Stimulated activated CD4-positive, alpha-beta T cell treated with anti-CD3 and anti-CD28 coated beads, Interleukin-12 subunit alpha, Interleukin-12 subunit beta, amount 100 ng/mL, for 4 hours (primary cell): ENCODE measurements around the gene PLEKHG5.
A peak's percentile ranks its signal among the peaks of the same experiment; 100 is the strongest.
"Not testable (repeated sequence)": the region's sequence is repeated elsewhere in the genome, so short reads cannot be mapped to it uniquely, and the experiment has no call there.

ENCODE experiments used
- DNase-seq: peaks from one replicate; pipeline ENCODE4 v3.0.0-alpha.2; 2020

PLEKHG5 gene

DNA sequence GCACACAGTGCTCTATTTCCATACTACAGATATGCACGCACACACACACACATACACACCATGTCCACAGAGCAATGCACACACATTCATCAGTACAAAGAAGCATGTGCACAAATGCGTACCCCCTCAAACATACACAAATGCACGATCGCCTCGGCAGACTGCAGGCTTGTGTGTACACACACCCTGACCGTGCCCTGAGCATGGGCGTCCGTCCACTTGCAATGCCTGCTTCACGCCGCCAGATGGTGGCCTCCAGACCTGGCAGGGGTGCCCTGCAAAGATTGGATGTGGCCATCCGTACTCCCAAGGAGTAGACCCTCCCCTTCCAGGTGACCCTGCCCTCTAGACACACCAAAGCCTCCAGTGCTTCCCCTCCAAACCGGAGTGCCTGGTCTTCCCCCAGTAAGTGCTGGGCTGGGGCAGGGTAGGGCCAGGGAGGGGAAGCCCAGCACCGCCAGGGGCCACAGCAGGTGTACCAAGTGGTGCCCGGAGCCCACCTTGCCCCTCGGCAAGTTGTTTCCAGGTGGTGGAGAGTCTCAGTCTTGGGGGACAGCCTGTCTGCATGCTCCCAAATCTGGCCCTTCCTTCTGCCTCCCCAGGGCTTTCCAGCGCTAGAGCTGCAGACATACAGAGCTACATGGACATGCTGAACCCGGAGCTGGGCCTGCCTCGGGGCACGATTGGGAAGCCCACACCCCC, 46.3 kb downstream of the PLEKHG5 start:
- no peak for DNase-seq

DNA sequence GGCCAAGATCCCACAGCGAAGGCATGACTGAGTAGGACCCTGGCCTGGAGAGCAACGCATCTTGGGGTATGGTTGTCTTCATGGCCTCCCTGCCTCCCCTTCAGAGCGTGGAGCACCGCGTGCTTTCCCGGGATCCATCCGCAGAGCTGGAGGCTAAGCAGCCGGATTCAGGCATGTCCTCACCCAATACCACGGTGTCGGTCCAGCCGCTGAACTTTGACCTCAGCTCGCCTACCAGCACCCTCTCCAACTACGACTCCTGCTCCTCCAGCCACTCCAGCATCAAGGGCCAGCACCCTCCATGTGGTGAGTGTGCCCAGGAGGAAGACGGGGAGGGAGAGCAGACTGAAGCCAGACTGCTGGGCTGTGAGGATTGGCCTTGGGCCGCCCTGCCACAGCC, 47.1 kb downstream of the PLEKHG5 start:
- no peak for DNase-seq

DNA sequence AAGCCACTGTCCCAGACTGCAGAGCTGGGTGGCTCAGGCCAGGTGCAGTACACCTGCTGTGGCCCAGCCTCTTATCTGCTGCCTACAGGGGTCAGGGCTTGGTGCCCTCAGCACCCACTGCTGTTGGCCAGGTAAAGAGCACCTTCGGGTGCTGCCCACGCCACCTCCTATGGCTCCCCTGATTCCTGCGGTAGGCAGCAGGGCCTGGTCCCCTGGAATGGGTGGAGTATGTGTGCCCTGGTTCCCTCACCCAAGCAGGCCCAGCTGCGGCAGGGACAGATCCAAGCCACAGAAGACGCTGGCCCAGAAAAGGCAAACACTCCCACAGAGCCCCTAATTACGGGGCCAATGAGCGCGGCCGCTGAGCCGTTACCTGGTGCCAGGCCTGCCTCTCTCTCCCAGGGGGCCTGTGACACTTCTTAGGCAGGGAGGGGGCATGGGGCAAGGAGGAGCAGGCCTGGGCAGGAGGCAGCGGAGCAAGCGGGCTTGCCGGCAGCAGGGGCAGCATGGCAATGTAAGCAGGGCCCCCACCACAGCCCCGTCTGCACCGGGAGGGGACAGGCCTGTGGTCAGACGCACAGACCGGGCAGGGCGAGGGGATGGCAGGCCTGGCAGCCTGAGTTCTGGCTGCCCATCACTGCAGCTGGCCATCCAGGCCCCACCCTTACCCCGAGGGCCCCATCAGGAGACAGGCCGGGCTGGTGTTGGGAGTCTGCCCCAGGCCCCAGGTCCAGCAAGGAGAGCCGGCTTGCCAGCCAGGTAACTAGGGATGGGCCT, 47.9 kb downstream of the PLEKHG5 start:
- DNase-seq = no peak

- DNase-seq = no peak
Measured at GRCh38 chr1:6441586-6441985, 49.9 kb downstream of the PLEKHG5 start.

GRCh38 chr1:6440198-6441126, 51.0 kb downstream of the PLEKHG5 start:
- peak; percentile 65 for DNase-seq

- peak; percentile 68 for DNase-seq
Measured at GRCh38 chr1:6438047-6438525, 53.4 kb downstream of the PLEKHG5 start.

- DNase-seq = not testable (repeated sequence)
Measured at GRCh38 chr1:6437012-6437700, 54.3 kb downstream of the PLEKHG5 start.

- not testable (repeated sequence) for DNase-seq
Measured at GRCh38 chr1:6436277-6436676, 55.2 kb downstream of the PLEKHG5 start.

DNA sequence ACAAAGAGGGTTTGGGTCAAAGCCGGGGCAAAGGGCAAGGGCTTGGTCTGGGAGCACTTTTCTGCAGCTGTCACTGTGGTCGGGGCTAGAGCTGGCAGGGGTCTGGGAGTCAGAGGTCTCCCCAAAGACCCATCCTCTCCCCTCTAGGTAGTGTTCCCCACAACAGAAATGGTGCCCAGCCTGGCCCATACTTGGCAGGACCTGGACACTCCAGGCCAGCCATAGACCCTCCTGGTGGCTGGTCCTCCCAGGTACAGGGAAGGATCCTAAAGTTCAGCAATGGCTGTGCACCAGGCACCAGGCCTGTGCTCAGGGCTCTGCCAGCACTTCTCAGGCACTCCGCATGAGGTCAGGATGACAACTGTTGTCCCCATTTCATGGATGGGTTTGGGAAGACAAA, 55.9 kb downstream of the PLEKHG5 start:
- DNase-seq = no peak

DNA sequence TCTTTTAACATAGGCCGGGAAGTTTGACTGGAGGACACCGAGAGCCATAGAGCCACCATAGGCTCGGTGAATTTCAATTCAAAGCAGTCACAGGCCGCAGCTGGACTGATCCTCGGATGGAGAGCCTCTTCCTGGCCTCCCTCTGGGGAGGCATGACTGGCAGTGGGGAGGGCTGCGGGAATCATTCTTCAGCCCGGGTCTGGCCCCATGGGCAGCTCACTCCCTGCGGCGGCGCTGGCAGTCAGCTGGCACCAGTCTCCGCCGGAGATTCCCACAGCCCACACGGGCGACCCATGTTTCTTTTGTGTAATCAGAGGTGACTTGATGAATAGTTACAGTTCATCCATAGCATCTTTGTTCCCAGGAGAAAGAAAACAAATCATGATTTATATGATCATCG, 56.3 kb downstream of the PLEKHG5 start:
- DNase-seq = no peak

- DNase-seq = no peak
Measured at GRCh38 chr1:6434186-6434585, 57.3 kb downstream of the PLEKHG5 start.

DNA sequence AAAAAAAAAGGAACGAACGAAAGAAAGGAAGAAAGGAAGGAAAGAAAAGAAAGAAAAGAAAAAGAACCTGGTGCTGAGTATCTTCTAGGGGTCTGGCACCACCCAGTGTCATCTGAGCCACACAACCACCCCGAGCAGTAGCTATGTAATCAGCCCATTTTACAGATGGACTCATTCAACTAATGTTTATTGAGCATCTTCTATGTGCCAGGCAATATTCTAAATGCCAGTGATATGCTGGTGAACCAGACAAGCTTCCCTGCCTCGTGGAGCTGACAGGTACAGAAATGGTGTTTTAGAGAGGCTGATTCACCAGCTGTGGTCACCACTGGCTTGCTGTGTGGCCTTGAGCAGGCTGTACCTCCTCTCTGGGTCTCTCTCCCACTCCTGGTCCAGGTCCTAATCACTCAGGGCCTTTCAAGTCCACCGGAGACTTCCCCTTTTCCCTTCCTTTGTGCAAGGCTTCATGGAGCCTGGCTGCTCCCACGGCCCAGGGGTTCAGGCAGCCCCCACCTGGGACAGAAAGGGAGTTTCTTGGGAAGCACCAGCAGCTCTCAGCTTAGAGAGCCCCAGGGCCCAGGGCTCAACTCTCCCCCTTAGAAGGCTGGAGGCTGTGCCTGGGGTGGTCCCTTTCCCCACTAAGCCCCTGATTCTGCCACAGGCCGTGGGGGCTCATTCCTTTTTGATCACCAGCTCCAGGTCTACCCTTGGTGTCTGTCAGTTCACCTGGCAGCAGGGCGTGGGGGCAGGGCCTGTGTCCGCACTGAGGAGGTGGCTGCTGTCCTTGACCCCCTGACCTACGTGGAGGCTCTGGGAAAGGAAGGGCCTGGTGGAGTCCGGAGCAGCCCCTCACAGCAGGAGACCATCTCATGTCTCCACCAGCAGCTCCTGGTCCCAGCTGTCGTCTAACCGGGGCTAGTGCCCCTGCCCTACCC, 59.6 kb downstream of the PLEKHG5 start:
- DNase-seq = not testable (repeated sequence)

- not testable (repeated sequence) for DNase-seq
Measured at GRCh38 chr1:6429660-6430411, 61.6 kb downstream of the PLEKHG5 start.

GRCh38 chr1:6428453-6428852, 63.0 kb downstream of the PLEKHG5 start:
- DNase-seq = not testable (repeated sequence)

- DNase-seq = no peak
Measured at GRCh38 chr1:6427441-6428390, 63.8 kb downstream of the PLEKHG5 start.

DNA sequence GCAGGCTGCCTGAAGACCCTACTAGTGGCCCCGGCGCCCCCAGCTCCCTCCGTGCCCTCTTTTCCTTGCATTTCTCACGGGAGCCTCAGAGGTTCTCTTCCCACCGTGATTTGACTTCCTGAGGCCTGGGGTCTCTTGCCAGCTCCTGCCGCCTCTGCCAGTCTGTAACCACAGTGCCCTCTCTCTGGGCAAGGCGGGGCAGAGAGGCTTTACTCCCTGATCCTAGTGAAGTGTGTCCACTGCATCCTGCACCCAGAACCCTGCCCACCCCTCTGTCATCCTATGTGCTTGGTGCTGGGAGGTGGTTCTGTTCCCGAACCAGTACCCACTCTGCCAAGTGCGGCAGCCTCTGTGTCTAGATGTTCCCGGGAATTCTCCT, 64.5 kb downstream of the PLEKHG5 start:
- DNase-seq = no peak

DNA sequence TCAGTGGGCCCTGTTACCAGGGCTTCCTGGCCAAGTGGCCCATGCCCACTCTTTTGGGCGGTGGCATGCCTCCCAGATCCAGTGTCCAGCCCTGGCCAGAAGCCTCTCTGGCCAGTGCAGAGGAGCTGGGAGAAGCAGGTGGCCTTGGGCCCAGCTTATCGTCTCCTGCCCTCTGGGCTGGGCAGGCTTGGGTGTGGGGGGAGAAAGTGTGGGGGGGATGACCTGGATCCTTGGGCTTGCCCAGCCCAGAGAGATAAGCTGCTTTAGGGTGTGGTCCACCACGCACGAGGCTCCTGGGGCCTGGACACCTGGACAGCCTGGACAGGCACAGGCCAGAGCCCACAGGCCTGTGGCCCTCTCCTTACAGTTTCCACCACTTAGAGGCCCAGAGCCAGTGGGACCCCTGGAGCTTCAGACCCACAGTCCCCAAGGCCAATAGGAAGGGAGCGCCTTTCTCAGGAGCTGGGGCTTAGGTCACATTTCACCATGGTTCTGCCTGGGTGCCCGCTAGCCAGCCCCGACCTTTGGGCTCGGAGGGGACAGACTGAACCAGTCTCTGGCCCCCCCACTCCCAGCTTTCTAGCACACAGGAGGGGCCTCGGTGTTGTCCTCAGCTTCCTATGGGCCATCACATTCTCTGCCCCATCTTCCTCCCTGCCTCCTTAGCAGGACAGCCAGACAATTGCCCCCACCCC, 65.0 kb downstream of the PLEKHG5 start:
- DNase-seq = no peak

DNA sequence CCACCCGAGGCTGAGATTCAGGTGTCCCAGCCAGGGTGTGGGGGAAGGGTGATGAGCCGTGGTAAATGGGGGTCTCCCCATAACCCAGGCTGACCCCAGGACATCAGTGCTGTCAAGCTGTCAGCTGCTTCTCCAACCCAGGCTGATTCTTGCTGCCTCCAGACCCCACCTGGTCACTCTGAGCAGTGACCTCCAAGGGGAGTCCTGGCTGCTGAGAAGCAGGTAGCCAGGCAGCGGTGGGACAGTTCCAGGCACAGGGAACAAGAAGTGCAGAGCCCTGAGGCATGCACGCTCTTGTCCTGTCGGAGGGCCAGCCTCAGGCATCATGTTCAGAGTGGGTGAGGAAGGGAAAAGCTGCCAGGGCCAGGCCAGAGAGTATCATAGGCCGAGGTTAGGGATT, 65.8 kb downstream of the PLEKHG5 start:
- no peak for DNase-seq
